HTR-8/SVneo (cell line): ENCODE results near the gene SLC22A31.
"Not testable (repeated sequence)": the region's sequence is repeated elsewhere in the genome, so short reads cannot be mapped to it uniquely, and the experiment has no call there.

Source experiments
- DNase-seq: peaks from one replicate; pipeline ENCODE4 v3.0.0; 2011; ENCODE audit warnings: low spot score, mixed read lengths; ENCODE audit not compliant: insufficient read length
- FAIRE-seq: peaks from 2 replicates; lab custom pipeline; 2011; peaks lifted over from hg19 to GRCh38; lab: Jason Lieb, UNC

SLC22A31 gene

GRCh38 chr16:89194340-89195311 lies 5.7 kb downstream of the SLC22A31 start:
- no peak for DNase-seq
- no peak for FAIRE-seq

- FAIRE-seq: no peak
- DNase-seq: no peak
These were observed 6.6 kb downstream of the SLC22A31 start for GRCh38 chr16:89193576-89194293.

- DNase-seq (no peak), FAIRE-seq (no peak)
These were observed 7.3 kb downstream of the SLC22A31 start for GRCh38 chr16:89192956-89193575.

DNA sequence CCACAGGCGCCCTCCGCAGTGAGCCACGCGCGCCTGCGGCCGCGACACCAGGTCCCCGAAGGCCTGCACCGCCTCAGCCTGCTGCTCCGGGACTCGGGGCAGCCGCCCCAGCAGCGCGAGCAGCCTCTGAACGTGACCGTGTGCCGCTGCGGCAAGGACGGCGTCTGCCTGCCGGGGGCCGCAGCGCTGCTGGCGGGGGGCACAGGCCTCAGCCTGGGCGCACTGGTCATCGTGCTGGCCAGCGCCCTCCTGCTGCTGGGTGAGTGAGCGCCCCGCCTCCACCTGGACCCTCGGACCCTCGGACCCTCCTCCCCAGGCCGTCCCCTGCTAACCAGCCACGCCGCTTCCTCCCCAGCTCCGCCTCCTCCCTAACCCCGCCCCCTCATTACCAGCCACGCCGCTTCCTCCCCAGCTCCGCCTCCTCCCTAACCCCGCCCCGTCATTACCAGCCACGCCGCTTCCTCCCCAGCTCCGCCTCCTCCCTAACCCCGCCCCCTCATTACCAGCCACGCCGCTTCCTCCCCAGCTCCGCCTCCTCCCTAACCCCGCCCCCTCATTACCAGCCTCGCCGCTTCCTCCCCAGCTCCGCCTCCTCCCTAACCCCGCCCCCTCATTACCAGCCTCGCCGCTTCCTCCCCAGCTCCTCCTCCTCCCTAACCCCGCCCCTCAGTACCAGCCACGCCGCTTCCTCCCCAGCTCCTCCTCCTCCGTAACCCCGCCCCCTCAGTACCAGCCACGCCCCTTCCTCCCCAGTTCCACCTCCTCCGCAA lies 8.0 kb downstream of the SLC22A31 start:
- DNase-seq, FAIRE-seq: not testable (repeated sequence)

GRCh38 chr16:89191901-89192185 lies 8.5 kb downstream of the SLC22A31 start:
- no peak for DNase-seq
- FAIRE-seq: no peak

DNA sequence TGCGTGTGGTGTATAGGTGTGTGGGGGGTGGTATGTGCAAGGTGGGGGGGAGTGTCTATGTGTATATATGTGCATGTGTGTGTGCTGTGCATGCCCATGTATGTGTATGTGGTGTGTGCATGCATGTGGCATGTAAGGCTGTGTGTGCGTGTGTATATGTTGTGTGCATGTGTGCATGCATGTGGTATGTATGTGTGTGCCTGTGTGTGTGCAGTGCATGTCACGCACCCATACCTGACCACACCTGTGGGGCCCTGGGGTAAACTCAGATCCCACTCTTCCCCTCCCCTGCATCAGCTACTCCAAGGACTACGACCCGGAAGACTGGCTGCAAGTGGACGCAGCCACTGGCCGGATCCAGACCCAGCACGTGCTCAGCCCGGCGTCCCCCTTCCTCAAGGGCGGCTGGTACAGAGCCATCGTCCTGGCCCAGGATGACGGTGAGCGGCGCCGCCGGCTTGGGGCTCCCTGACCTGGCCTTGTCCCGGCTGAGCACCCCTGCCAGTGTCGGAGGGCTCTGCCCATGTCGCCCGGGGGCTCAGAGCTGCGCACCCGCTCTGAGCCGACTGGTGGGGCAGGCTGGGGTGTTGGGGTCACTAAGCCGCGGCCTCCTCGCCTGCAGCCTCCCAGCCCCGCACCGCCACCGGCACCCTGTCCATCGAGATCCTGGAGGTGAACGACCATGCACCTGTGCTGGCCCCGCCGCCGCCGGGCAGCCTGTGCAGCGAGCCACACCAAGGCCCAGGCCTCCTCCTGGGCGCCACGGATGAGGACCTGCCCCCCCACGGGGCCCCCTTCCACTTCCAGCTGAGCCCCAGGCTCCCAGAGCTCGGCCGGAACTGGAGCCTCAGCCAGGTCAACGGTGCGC lies 9.1 kb downstream of the SLC22A31 start:
- DNase-seq: no peak
- peak; percentile 62 for FAIRE-seq

DNA sequence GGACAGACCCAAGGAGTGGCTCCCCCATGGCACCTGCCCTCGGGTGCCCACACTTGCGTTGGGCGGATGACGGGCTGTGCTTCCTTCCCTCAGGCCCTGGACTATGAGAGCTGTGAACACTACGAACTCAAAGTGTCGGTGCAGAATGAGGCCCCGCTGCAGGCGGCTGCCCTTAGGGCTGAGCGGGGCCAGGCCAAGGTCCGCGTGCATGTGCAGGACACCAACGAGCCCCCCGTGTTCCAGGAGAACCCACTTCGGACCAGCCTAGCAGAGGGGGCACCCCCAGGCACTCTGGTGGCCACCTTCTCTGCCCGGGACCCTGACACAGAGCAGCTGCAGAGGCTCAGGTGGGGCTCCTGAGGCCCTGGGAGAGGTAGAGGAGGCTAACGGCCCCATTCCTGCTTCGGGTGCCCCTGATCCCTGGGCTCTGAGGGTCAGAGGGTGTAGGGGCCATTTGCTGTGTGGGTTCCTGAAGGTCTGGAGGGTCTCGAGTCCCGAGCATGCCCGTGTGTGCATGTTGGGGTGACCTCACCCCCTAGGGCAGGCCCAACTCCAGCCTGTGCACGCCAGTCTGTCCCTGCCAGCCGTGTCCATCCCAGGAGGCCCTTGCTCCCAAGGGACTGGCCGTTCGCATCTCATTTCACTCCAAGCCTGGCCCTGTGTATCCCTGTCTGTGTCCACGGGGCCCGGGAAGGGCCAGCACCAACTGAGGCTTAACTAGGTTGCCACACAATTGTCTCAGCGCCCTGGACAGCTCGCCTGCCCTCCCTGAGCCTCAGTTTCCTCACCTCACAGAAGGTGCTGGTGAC lies 10.0 kb downstream of the SLC22A31 start:
- FAIRE-seq (no peak), DNase-seq (no peak)

GRCh38 chr16:89189358-89190025 lies 10.8 kb downstream of the SLC22A31 start:
- no peak for DNase-seq
- no peak for FAIRE-seq

DNA sequence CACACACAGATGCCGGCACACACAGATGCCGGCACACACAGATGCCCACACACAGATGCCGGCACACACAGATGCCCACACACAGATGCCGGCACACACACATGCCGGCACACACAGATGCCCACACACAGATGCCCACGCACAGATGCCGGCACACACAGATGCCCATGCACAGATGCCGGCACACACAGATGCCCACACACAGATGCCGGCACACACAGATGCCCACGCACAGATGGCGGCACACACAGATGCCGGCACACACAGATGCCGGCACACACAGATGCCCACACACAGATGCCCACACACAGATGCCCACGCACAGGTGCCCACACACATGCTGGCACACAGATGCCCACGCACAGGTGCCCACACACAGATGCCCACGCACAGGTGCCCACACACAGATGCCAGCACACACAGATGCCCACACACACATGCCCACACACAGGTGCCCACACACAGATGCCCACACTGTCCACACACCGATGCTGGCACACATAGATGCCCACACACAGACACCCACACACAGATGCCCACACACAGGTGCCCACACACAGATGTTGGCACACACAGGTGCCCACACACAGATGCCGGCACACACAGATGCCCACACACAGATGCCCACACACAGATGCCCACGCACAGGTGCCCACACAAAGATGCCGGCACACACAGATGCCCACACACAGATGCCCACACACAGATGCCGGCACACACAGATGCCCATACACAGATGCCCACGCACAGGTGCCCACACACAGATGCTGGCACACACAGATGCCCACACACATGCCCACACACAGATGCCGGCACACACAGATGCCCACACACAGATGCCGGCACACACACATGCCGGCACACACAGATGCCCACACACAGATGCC lies 11.6 kb downstream of the SLC22A31 start:
- FAIRE-seq, DNase-seq: not testable (repeated sequence)

GRCh38 chr16:89187770-89188392 lies 12.5 kb downstream of the SLC22A31 start:
- DNase-seq (no peak), FAIRE-seq (no peak)

GRCh38 chr16:89187032-89187769 lies 13.1 kb downstream of the SLC22A31 start:
- peak; percentile 39 for DNase-seq
- no peak for FAIRE-seq

DNA sequence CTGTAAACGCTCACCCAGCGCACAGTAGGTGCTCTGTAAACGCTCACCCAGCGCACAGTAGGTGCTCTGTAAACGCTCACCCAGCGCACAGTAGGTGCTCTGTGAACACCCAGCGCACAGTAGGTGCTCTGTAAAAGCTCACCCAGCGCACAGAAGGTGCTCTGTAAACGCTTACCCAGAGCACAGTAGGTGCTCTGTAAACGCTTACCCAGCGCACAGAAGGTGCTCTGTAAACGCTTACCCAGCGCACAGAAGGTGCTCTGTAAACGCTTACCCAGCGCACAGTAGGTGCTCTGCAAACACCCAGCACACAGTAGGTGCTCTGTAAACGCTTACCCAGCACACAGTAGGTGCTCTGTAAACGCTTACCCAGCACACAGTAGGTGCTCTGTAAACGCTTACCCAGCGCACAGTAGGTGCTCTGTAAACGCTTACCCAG lies 13.7 kb downstream of the SLC22A31 start:
- FAIRE-seq, DNase-seq: not testable (repeated sequence)

DNA sequence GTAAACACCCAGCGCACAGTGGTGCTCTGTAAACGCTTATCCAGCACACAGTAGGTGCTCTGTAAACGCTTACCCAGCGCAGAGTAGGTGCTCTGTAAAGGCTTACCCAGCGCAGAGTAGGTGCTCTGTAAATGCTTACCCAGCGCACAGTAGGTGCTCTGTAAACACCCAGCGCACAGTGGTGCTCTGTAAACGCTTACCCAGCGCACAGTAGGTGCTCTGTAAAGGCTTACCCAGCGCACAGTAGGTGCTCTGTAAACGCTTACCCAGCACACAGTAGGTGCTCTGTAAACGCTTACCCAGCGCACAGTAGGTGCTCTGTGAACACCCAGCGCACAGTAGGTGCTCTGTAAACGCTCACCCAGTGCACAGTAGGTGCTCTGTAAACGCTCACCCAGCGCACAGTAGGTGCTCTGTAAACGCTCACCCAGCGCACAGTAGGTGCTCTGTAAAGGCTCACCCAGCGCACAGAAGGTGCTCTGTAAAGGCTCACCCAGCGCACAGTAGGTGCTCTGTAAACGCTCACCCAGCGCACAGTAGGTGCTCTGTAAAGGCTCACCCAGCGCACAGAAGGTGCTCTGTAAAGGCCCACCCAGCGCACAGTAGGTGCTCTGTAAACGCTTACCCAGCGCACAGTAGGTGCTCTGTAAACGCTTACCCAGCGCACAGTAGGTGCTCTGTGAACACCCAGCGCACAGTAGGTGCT lies 14.3 kb downstream of the SLC22A31 start:
- DNase-seq, FAIRE-seq: not testable (repeated sequence)

GRCh38 chr16:89184933-89185794 lies 15.2 kb downstream of the SLC22A31 start:
- DNase-seq (no peak), FAIRE-seq (no peak)

DNA sequence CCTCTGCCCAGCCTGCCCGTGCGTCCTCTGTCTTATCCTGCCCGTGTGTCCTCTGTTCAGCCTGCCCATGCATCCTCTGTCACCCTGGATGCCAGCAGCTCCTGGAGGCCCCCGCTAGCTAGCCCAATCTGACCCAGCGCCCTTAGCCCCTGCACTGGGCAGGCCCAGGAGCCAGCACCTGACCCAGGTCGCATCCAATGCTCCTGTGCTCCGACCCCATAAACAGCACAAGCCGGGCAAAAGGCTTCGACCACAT lies 15.7 kb downstream of the SLC22A31 start:
- FAIRE-seq (no peak), DNase-seq (no peak)
